Suprapubic skin (tissue), 4 donors: Measurements from ENCODE around the gene HDAC3.

Experiments used
- EP300 ChIP-seq: sonication (generic); formaldehyde crosslinking; IDR thresholded peaks from one replicate; pipeline ENCODE4 v1.6.1; 2017; ENCODE audit warnings: antibody characterized with exemption
- POLR2A ChIP-seq, 2 donors: fragments of 450-650 bp; IDR thresholded peaks; one replicate each; pipeline ENCODE4 v1.6.1; 2017; ENCODE audit warnings: antibody characterized with exemption in 2 of 2, mild to moderate bottlenecking in 2 of 2, moderate library complexity in 2 of 2
- POLR2AphosphoS5 ChIP-seq, 3 donors: sonication (generic); formaldehyde crosslinking; IDR thresholded peaks; one replicate each; pipeline ENCODE4 v1.6.1; 2017; ENCODE audit warnings: antibody characterized with exemption in 3 of 3
- TF ChIP-seq, protein P1 (sequence below), 2 donors: fragments of 200-600 bp in 1 of 2; fragments of 450-650 bp in 1 of 2; sonication (generic) in 1 of 2; IDR thresholded peaks; one replicate each; pipeline ENCODE4 v1.5.1; 2016 to 2019; ENCODE audit warnings: antibody characterized with exemption in 2 of 2, mild to moderate bottlenecking in 1 of 2, moderate library complexity in 1 of 2

DNA sequence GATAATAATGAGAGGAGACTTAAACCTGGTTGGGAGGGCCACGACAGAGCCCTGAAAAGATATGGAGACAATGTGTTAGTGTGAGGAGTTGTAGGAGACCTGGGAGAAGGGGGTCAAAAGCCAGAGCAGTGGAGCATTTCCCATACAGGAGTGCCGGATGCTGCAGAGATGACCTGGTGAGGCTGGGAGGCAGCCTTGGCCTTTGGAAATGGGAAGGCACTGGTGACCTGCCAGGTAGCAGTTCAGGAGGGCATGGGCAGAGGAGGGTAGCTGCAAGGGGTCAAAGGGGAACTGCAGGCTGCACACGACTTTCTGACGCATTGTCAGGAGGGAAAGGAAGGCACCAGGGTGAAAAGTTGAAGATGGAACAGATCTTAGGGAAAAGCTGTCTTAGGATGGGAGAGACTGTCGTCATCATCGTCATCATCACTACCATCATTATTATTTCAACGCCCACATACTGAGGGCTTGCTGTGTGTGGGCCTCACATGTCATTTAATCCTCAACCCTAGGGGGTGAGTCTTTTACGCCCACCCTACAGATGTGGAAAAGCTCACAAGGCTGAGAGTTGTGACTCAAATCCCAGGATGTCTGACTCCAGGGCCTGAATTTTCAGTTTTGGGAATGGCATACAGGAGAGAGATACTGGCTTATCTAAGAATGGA, 32.1 kb upstream of the HDAC3 start:
- TF ChIP-seq, protein P1, sequence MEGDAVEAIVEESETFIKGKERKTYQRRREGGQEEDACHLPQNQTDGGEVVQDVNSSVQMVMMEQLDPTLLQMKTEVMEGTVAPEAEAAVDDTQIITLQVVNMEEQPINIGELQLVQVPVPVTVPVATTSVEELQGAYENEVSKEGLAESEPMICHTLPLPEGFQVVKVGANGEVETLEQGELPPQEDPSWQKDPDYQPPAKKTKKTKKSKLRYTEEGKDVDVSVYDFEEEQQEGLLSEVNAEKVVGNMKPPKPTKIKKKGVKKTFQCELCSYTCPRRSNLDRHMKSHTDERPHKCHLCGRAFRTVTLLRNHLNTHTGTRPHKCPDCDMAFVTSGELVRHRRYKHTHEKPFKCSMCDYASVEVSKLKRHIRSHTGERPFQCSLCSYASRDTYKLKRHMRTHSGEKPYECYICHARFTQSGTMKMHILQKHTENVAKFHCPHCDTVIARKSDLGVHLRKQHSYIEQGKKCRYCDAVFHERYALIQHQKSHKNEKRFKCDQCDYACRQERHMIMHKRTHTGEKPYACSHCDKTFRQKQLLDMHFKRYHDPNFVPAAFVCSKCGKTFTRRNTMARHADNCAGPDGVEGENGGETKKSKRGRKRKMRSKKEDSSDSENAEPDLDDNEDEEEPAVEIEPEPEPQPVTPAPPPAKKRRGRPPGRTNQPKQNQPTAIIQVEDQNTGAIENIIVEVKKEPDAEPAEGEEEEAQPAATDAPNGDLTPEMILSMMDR (IDR thresholded peaks at IDR 0.05), result no peak
- no peak for TF ChIP-seq EP300
- TF ChIP-seq POLR2AphosphoS5 (IDR thresholded peaks at IDR 0.05), result no peak
- TF ChIP-seq POLR2A (IDR thresholded peaks at IDR 0.05), result no peak
